HEK293 (cell line): ENCODE data around the gene PARP15.

Experiments
- CTCF ChIA-PET: fragments of 350-600 bp; formaldehyde crosslinking; extraction: SDS; loops from one replicate; lab custom pipeline; 2021; ENCODE audit warnings: antibody characterized with exemption; lab: Yijun Ruan, JAX
- POLR2A ChIA-PET: fragments of 300-600 bp; formaldehyde crosslinking; extraction: SDS; loops from one replicate; lab custom pipeline; 2020; ENCODE audit warnings: antibody characterized with exemption, inconsistent platforms; lab: Yijun Ruan, JAX
- H3K27ac ChIP-seq: fragments of 200-500 bp; sonication (Bioruptor generic); 2 replicates; pipeline ENCODE4 v1.5.1; 2014; ENCODE audit warnings: low read depth, low read length, control low read depth, inconsistent platforms; ENCODE audit errors: extremely low read depth
- H3K36me3 ChIP-seq, 2 experiments: fragments of 200-500 bp in 1 of 2; sonication (Bioruptor generic) in 1 of 2; 1 replicate in 1 of 2; 2 replicates in 1 of 2; pipeline ENCODE4 v1.5.1; 2014 to 2017; ENCODE audit warnings: inconsistent platforms in 2 of 2, low read length in 2 of 2; ENCODE audit not compliant: control insufficient read depth in 2 of 2, insufficient read depth in 1 of 2
- H3K4me1 ChIP-seq: fragments of 200-500 bp; sonication (Bioruptor generic); 2 replicates; pipeline ENCODE4 v1.5.1; 2014; ENCODE audit warnings: mild to moderate bottlenecking, low read length, inconsistent platforms; ENCODE audit not compliant: control insufficient read depth, insufficient read depth
- H3K4me3 ChIP-seq: 2 replicates; pipeline ENCODE4 v1.5.1; 2011; ENCODE audit warnings: low read depth, mild to moderate bottlenecking, control low read depth, low read length, moderate library complexity
- H3K9me3 ChIP-seq: fragments of 200-500 bp; sonication (Bioruptor generic); 2 replicates; pipeline ENCODE4 v1.5.1; 2014; ENCODE audit warnings: low read depth, low read length, inconsistent platforms; ENCODE audit not compliant: control insufficient read depth, insufficient read depth
- REST ChIP-seq: fragments of 450-650 bp; formaldehyde crosslinking; IDR thresholded peaks from 2 replicates; pipeline ENCODE4 v1.5.1; 2016; ENCODE audit warnings: missing biosample characterization, missing genetic modification characterization
- WT1 ChIP-seq: fragments of 450-650 bp; formaldehyde crosslinking; IDR thresholded peaks from 2 replicates; pipeline ENCODE4 v1.5.1; 2016; ENCODE audit warnings: missing biosample characterization, missing genetic modification characterization
- YY2 ChIP-seq: fragments of 450-650 bp; formaldehyde crosslinking; IDR thresholded peaks from 2 replicates; pipeline ENCODE4 v1.5.1; 2016; ENCODE audit warnings: missing biosample characterization, missing genetic modification characterization
- ZBTB6 ChIP-seq: fragments of 450-650 bp; formaldehyde crosslinking; IDR thresholded peaks from 2 replicates; pipeline ENCODE4 v1.5.1; 2017; ENCODE audit warnings: missing biosample characterization, missing genetic modification characterization
- ZNF121 ChIP-seq: fragments of 450-650 bp; formaldehyde crosslinking; IDR thresholded peaks from 2 replicates; pipeline ENCODE4 v1.5.1; 2016; ENCODE audit warnings: missing biosample characterization, missing genetic modification characterization
- ZNF157 ChIP-seq: fragments of 450-650 bp; formaldehyde crosslinking; IDR thresholded peaks from 2 replicates; pipeline ENCODE4 v1.5.1; 2016; ENCODE audit warnings: missing biosample characterization, missing genetic modification characterization
- ZNF169 ChIP-seq: fragments of 450-650 bp; formaldehyde crosslinking; IDR thresholded peaks from 2 replicates; pipeline ENCODE4 v1.5.1; 2016; ENCODE audit warnings: missing biosample characterization, missing genetic modification characterization
- ZNF202 ChIP-seq: fragments of 450-650 bp; formaldehyde crosslinking; IDR thresholded peaks from 2 replicates; pipeline ENCODE4 v1.5.1; 2016; ENCODE audit warnings: missing biosample characterization, missing genetic modification characterization, borderline replicate concordance
- ZNF26 ChIP-seq: fragments of 450-650 bp; formaldehyde crosslinking; IDR thresholded peaks from 2 replicates; pipeline ENCODE4 v1.5.1; 2016; ENCODE audit warnings: missing biosample characterization, missing genetic modification characterization
- ZNF324 ChIP-seq: fragments of 450-650 bp; formaldehyde crosslinking; IDR thresholded peaks from 2 replicates; pipeline ENCODE4 v1.5.1; 2016; ENCODE audit warnings: missing biosample characterization, missing genetic modification characterization
- ZNF529 ChIP-seq: fragments of 450-650 bp; formaldehyde crosslinking; IDR thresholded peaks from 2 replicates; pipeline ENCODE4 v1.5.1; 2017; ENCODE audit warnings: missing genetic modification characterization, missing biosample characterization; ENCODE audit not compliant: insufficient replicate concordance
- ZNF626 ChIP-seq: fragments of 450-650 bp; sonication (Bioruptor Pico); formaldehyde crosslinking; IDR thresholded peaks from 2 replicates; pipeline ENCODE4 v1.5.1; 2018; ENCODE audit warnings: missing biosample characterization, missing genetic modification characterization, inconsistent platforms
- ZNF660 ChIP-seq: fragments of 450-650 bp; IDR thresholded peaks from 2 replicates; pipeline ENCODE4 v1.5.1; 2018; ENCODE audit warnings: missing biosample characterization, mild to moderate bottlenecking, missing genetic modification characterization
- TF ChIP-seq, protein P1 (sequence below): fragments of 450-650 bp; formaldehyde crosslinking; IDR thresholded peaks from 2 replicates; pipeline ENCODE4 v1.5.1; 2017; ENCODE audit warnings: missing biosample characterization, mild to moderate bottlenecking, missing genetic modification characterization, moderate library complexity
- TF ChIP-seq, protein P2 (sequence below): fragments of 450-650 bp; formaldehyde crosslinking; IDR thresholded peaks from 2 replicates; pipeline ENCODE4 v1.5.1; 2017; ENCODE audit warnings: missing biosample characterization, missing genetic modification characterization

PARP15 gene

GRCh38 chr3:122623031-122623829 lies 45.8 kb downstream of the PARP15 start:
- no peak for TF ChIP-seq YY2
- TF ChIP-seq, protein P1, sequence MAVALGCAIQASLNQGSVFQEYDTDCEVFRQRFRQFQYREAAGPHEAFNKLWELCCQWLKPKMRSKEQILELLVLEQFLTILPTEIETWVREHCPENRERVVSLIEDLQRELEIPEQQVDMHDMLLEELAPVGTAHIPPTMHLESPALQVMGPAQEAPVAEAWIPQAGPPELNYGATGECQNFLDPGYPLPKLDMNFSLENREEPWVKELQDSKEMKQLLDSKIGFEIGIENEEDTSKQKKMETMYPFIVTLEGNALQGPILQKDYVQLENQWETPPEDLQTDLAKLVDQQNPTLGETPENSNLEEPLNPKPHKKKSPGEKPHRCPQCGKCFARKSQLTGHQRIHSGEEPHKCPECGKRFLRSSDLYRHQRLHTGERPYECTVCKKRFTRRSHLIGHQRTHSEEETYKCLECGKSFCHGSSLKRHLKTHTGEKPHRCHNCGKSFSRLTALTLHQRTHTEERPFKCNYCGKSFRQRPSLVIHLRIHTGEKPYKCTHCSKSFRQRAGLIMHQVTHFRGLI (tag by site-specific recombination) = no peak
- TF ChIP-seq ZNF202 (tag by site-specific recombination) = no peak
- no peak for TF ChIP-seq ZNF26 (tag by site-specific recombination)
- TF ChIP-seq ZNF324 (tag by site-specific recombination) = no peak
- TF ChIP-seq REST (tag by site-specific recombination) = no peak
- no peak overlapping the region for H3K4me3 ChIP-seq
- no peaks in the 10 kb centered on the region for H3K4me1 ChIP-seq
- no peaks in the 10 kb centered on the region for H3K36me3 ChIP-seq
- ChIA-PET CTCF (interaction anchor here (0.6 kb wide), 1 partner anchor 16 kb away, joined by 3 read pairs; no protein-coding TSS in a partner anchor), POLR2A (no interaction called here)
- no peaks in the 10 kb centered on the region for H3K9me3 ChIP-seq
- H3K27ac ChIP-seq = no peak overlapping the region

DNA sequence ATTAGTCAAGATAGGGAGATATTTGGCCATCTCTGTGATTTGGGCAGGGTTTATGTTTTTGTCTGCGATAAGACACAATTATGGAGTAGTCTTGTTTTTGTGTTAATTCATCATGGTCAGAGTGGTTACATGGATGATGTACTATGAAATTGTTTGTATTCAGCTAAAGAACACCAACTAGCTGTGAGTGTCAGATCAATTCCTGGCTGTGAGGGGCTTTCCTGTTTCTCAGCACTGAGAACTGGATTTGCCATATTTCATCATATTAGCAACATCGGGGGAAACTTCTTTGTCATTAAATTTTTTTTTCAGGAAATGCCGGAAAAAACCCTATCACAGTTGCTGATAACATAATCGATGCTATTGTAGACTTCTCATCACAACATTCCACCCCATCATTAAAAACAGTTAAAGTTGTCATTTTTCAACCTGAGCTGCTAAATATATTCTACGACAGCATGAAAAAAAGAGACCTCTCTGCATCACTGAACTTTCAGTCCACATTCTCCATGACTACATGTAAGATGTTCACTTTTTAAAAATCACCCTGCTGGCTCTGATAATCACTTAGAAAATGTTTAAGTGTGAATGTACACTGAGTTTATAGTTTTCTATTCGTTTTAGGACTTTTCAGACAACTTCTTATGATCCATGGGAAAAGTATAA lies 49.2 kb downstream of the PARP15 start:
- Histone ChIP-seq H3K9me3 (no peaks in the 10 kb centered on the region), H3K4me3 (no peak overlapping the region), H3K27ac (no peak overlapping the region), H3K4me1 (no peaks in the 10 kb centered on the region), H3K36me3 (no peaks in the 10 kb centered on the region)
- TF ChIP-seq ZNF157 (tag by site-specific recombination) (no peak), ZNF626 (tag by site-specific recombination) (no peak), ZNF121 (tag by site-specific recombination) (no peak), WT1 (tag by site-specific recombination) (no peak), ZNF529 (no peak), REST (tag by site-specific recombination) (no peak), ZBTB6 (no peak), ZNF169 (no peak), ZNF660 (tag by site-specific recombination) (no peak)
- TF ChIP-seq, protein P2, sequence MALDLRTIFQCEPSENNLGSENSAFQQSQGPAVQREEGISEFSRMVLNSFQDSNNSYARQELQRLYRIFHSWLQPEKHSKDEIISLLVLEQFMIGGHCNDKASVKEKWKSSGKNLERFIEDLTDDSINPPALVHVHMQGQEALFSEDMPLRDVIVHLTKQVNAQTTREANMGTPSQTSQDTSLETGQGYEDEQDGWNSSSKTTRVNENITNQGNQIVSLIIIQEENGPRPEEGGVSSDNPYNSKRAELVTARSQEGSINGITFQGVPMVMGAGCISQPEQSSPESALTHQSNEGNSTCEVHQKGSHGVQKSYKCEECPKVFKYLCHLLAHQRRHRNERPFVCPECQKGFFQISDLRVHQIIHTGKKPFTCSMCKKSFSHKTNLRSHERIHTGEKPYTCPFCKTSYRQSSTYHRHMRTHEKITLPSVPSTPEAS = no peak
- ChIA-PET POLR2A (no interaction called here), CTCF (interaction anchor here (0.6 kb wide), 1 partner anchor 18 kb away, joined by 4 read pairs; no protein-coding TSS in a partner anchor)
